ENCODE data around the gene EML6. TPM values are rescaled to one million over a fixed set of nuclear protein-coding genes. Genes with fewer than 3 reads are reported as not detected.

The EML6 gene
- polyA plus RNA-seq, 2 of the 4 experiments (the other 2 are of a cell fraction) = 1.4 to 1.5 TPM

DNA sequence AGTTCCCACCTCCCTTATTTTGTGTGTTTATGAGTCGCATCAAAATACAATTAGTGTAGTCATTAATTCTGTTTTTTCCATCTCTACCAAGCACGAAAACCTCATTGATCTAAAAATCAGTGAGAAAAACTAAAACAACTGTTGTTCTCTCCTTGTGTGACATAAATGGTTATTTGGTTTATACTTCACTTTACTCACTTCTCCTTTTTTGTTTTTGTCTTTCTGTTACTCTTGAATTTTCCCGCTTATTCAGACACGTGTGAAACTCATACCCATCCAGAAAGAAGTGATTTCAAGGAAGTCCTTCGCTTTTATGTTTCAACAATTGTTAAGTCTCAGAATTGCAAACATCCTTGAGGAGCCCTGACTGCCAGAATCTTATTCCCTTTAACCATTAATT is 121.6 kb downstream of the EML6 start:
- FAIRE-seq = no peak
- Histone ChIP-seq H3K4me3 (no peak overlapping the region), H3K4me2 (no peak overlapping the region), H3K27ac (no peak overlapping the region), H3K9me3 (no peaks in the 10 kb centered on the region), H3K4me1 (0 out of 3 replicates have a peak, but pooled peaks cover 2% of the 10 kb centered on the region)
- no peak for DNase-seq (ENCODE audit: low read depth in 1 of 2, low spot score in 1 of 2)
- no peak for ATAC-seq
- TF ChIP-seq, protein P1, sequence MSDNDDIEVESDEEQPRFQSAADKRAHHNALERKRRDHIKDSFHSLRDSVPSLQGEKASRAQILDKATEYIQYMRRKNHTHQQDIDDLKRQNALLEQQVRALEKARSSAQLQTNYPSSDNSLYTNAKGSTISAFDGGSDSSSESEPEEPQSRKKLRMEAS (IDR thresholded peaks at IDR 0.05) = no peak
- TF ChIP-seq JUN (IDR thresholded peaks at IDR 0.05) = no peak
- no peak for TF ChIP-seq ZFP36 (IDR thresholded peaks at IDR 0.05; ENCODE audit: borderline replicate concordance, partially characterized antibody)
- no peak for TF ChIP-seq ZNF302 (CRISPR knock-in tag; IDR thresholded peaks at IDR 0.05)
- TF ChIP-seq JUNB (IDR thresholded peaks at IDR 0.05) = no peak
- no peak for TF ChIP-seq BCL3 (IDR thresholded peaks at IDR 0.05)
- TF ChIP-seq NR3C1 (IDR thresholded peaks at IDR 0.05) = no peak
- TF ChIP-seq, protein P2, sequence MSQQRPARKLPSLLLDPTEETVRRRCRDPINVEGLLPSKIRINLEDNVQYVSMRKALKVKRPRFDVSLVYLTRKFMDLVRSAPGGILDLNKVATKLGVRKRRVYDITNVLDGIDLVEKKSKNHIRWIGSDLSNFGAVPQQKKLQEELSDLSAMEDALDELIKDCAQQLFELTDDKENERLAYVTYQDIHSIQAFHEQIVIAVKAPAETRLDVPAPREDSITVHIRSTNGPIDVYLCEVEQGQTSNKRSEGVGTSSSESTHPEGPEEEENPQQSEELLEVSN (IDR thresholded peaks at IDR 0.05; ENCODE audit: borderline replicate concordance, low read depth) = no peak
- 73% methylated on average over 5 of the region's 5 CpGs for WGBS (ENCODE audit: missing lambda C conversion rate)
- ChIA-PET CTCF (interaction anchor here (0.8 to 1.5 kb wide), 4 partner anchors 12 to 738 kb away, joined by 3 to 5 read pairs (median 3); no protein-coding TSS in a partner anchor), POLR2A (no interaction called here)

- Histone ChIP-seq H3K27ac (no peak overlapping the region), H3K4me1 (0 out of 3 replicates have a peak, but pooled peaks cover 2% of the 10 kb centered on the region), H3K4me3 (no peak overlapping the region), H3K4me2 (no peak overlapping the region), H3K9me3 (no peaks in the 10 kb centered on the region)
- FAIRE-seq (no peak), ATAC-seq (peak; percentile 43 to 47; a peak in 4 of 6 replicates), DNase-seq (ENCODE audit: low read depth in 1 of 2, low spot score in 1 of 2) (no peak)
- 57% methylated on average over 2 of the region's 2 CpGs for WGBS (ENCODE audit: missing lambda C conversion rate)
- CTCF ChIA-PET = interaction anchor here (0.9 to 3.7 kb wide), 3 partner anchors 7 to 15 kb away, joined by 3 to 19 read pairs (median 3); no protein-coding TSS in a partner anchor
- POLR2A ChIA-PET = no interaction called here
- TF ChIP-seq USF2 (IDR thresholded peaks at IDR 0.05) (no peak), KDM1A (IDR thresholded peaks at IDR 0.05; ENCODE audit: low read depth) (no peak), RFX5 (IDR thresholded peaks at IDR 0.05) (no peak), EP300 (IDR thresholded peaks at IDR 0.05) (no peak), RNF2 (IDR thresholded peaks at IDR 0.05; ENCODE audit: borderline replicate concordance, low read depth) (no peak), MYC (IDR thresholded peaks at IDR 0.05; ENCODE audit: borderline replicate concordance, low read length) (no peak), HOXB5 (CRISPR knock-in tag; IDR thresholded peaks at IDR 0.05) (no peak), MAFK (IDR thresholded peaks at IDR 0.05; ENCODE audit: partially characterized antibody) (no peak), PHF8 (IDR thresholded peaks at IDR 0.05; ENCODE audit: borderline replicate concordance, low read depth) (no peak), MAZ (IDR thresholded peaks at IDR 0.05; ENCODE audit: borderline replicate concordance, low read depth, low read length) (no peak), HES2 (IDR thresholded peaks at IDR 0.05) (no peak), FOSB (CRISPR knock-in tag; IDR thresholded peaks at IDR 0.05) (no peak), GATA3 (IDR thresholded peaks at IDR 0.05; ENCODE audit: borderline replicate concordance) (no peak), EHF (CRISPR knock-in tag; IDR thresholded peaks at IDR 0.05) (no peak), TP53 (CRISPR knock-in tag; IDR thresholded peaks at IDR 0.05) (no peak), CHD2 (IDR thresholded peaks at IDR 0.05; ENCODE audit: low read length, partially characterized antibody) (no peak), RCOR1 (IDR thresholded peaks at IDR 0.05; ENCODE audit: low read depth, low read length) (no peak), CBX8 (IDR thresholded peaks at IDR 0.05) (no peak)
- TF ChIP-seq, protein P1 (IDR thresholded peaks at IDR 0.05) = no peak
- TF ChIP-seq, protein P2 (IDR thresholded peaks at IDR 0.05; ENCODE audit: borderline replicate concordance, low read depth) = no peak
Measured at GRCh38 chr2:54845514-54845913, 122.1 kb downstream of the EML6 start.

Measured in A549 (cell line).